Measurements from ENCODE around the gene KCNMA1. TPM values are rescaled to one million over a fixed set of nuclear protein-coding genes. Genes with fewer than 3 reads are reported as not detected.

The KCNMA1 gene
- polyA plus RNA-seq, 1 of the 3 experiments (the other 2 are of a cell fraction): 107 TPM

- H3K4me3 ChIP-seq (ENCODE audit: low read depth in 2 of 2, low read length in 1 of 2): no peak overlapping the region
- H3K4me1 ChIP-seq (ENCODE audit: control insufficient read depth in 1 of 2, insufficient read depth in 2 of 2, low read depth in 1 of 2, low read length in 1 of 2): peaks cover 5% of the 10 kb centered on the region in 2 experiments; a peak in 3 of 4 replicates
- no peaks in the 10 kb centered on the region for H3K79me2 ChIP-seq (ENCODE audit: insufficient read depth)
- no peak overlapping the region for H2AFZ ChIP-seq (ENCODE audit: low read depth)
- DNase-seq: no peak
- no peak for TF ChIP-seq CHD2 (IDR thresholded peaks at IDR 0.05; ENCODE audit: low read length, partially characterized antibody)
- TF ChIP-seq TEAD4 (IDR thresholded peaks at IDR 0.05; ENCODE audit: borderline replicate concordance, insufficient read depth): no peak
- no peak for TF ChIP-seq EP300 (IDR thresholded peaks at IDR 0.05; ENCODE audit: borderline replicate concordance in 1 of 2, low read depth in 1 of 2, low read length in 1 of 2)
- TF ChIP-seq TAF1 (IDR thresholded peaks at IDR 0.05; ENCODE audit: borderline replicate concordance, low read depth, low read length): no peak
- no peak for TF ChIP-seq NRF1 (IDR thresholded peaks at IDR 0.05; ENCODE audit: low read depth, low read length)
- TF ChIP-seq RCOR1 (IDR thresholded peaks at IDR 0.05; ENCODE audit: low read length): no peak
- TF ChIP-seq FOXJ3 (CRISPR knock-in tag; IDR thresholded peaks at IDR 0.05): no peak
- TF ChIP-seq JUND (IDR thresholded peaks at IDR 0.05): no peak
- no peak for TF ChIP-seq RFX5 (IDR thresholded peaks at IDR 0.05; ENCODE audit: low read length)
- no peaks in the 10 kb centered on the region for H3F3A ChIP-seq (replicated peaks; ENCODE audit: insufficient read depth)
- H3K36me3 ChIP-seq (replicated peaks in 1 of 2; ENCODE audit: control insufficient read depth in 1 of 2, insufficient read depth in 2 of 2, low read length in 1 of 2): peaks cover 0 to 3% of the 10 kb centered on the region in 2 experiments
- no peak overlapping the region for H3K9ac ChIP-seq
- 93% methylated on average over 4 of the region's 4 CpGs for WGBS (ENCODE audit: low lambda C conversion rate)
- no peaks in the 10 kb centered on the region for H4K20me1 ChIP-seq (ENCODE audit: insufficient read depth)
- ChIA-PET CTCF (interaction anchor here (0.9 to 1.5 kb wide), 3 partner anchors 16 to 495 kb away, joined by 3 to 12 read pairs (median 3); no protein-coding TSS in a partner anchor), POLR2A (no interaction called here)
- no peaks in the 10 kb centered on the region for H3K27me3 ChIP-seq (ENCODE audit: insufficient read depth)
- no peaks in the 10 kb centered on the region for H3K9me3 ChIP-seq
- H3K4me2 ChIP-seq: no peak overlapping the region
- no peak overlapping the region for H3K27ac ChIP-seq (ENCODE audit: low read depth in 2 of 2, low read length in 1 of 2)
- H3K9me2 ChIP-seq: no peaks in the 10 kb centered on the region
Observed at GRCh38 chr10:77149001-77149400, 488.6 kb downstream of the KCNMA1 start.

- POLR2A ChIA-PET: no interaction called here
- Histone ChIP-seq H3K36me3 (replicated peaks in 1 of 2; ENCODE audit: control insufficient read depth in 1 of 2, insufficient read depth in 2 of 2, low read length in 1 of 2) (peaks cover 3 to 4% of the 10 kb centered on the region in 2 experiments), H3K9ac (no peak overlapping the region), H3K9me3 (no peaks in the 10 kb centered on the region), H3K4me1 (ENCODE audit: control insufficient read depth in 1 of 2, insufficient read depth in 2 of 2, low read depth in 1 of 2, low read length in 1 of 2) (peaks cover 5% of the 10 kb centered on the region in 2 experiments; a peak in 3 of 4 replicates), H2AFZ (ENCODE audit: low read depth) (no peak overlapping the region), H3K9me2 (no peaks in the 10 kb centered on the region), H3K79me2 (ENCODE audit: insufficient read depth) (no peaks in the 10 kb centered on the region), H4K20me1 (ENCODE audit: insufficient read depth) (no peaks in the 10 kb centered on the region), H3F3A (replicated peaks; ENCODE audit: insufficient read depth) (no peaks in the 10 kb centered on the region), H3K27me3 (ENCODE audit: insufficient read depth) (no peaks in the 10 kb centered on the region), H3K4me3 (ENCODE audit: low read depth in 2 of 2, low read length in 1 of 2) (no peak overlapping the region), H3K27ac (ENCODE audit: low read depth in 2 of 2, low read length in 1 of 2) (no peak overlapping the region), H3K4me2 (no peak overlapping the region)
- DNase-seq: no peak
- CTCF ChIA-PET: interaction anchor here (0.8 to 1.5 kb wide), 3 partner anchors 8 to 496 kb away, joined by 3 to 12 read pairs (median 3); no protein-coding TSS in a partner anchor
- 100% methylated on average over 1 of the region's 1 CpG for WGBS (ENCODE audit: low lambda C conversion rate)
- TF ChIP-seq ZBTB33 (IDR thresholded peaks at IDR 0.05; ENCODE audit: borderline replicate concordance, low read depth): no peak
- TF ChIP-seq SIN3A (IDR thresholded peaks at IDR 0.05; ENCODE audit: borderline replicate concordance, low read depth, low read length): no peak
- no peak for TF ChIP-seq RFX5 (IDR thresholded peaks at IDR 0.05; ENCODE audit: low read length)
- TF ChIP-seq MEF2A (IDR thresholded peaks at IDR 0.05; ENCODE audit: borderline replicate concordance, low read depth): no peak
- no peak for TF ChIP-seq NRF1 (IDR thresholded peaks at IDR 0.05; ENCODE audit: low read depth, low read length)
- TF ChIP-seq EZH2phosphoT487 (IDR thresholded peaks at IDR 0.05; ENCODE audit: borderline replicate concordance, low read depth): no peak
Observed at GRCh38 chr10:77147871-77148270, 489.7 kb downstream of the KCNMA1 start.

All from SK-N-SH (cell line).